ENCODE results near the gene KCNT2. TPM values are rescaled to one million over a fixed set of nuclear protein-coding genes. Genes with fewer than 3 reads are reported as not detected.

KCNT2 gene
- total and polyA plus RNA-seq, 2 of the 8 experiments (the other 6 are each of a cell fraction or from before 2014, with no cell fraction given) = 2.3 to 10.2 TPM

DNA sequence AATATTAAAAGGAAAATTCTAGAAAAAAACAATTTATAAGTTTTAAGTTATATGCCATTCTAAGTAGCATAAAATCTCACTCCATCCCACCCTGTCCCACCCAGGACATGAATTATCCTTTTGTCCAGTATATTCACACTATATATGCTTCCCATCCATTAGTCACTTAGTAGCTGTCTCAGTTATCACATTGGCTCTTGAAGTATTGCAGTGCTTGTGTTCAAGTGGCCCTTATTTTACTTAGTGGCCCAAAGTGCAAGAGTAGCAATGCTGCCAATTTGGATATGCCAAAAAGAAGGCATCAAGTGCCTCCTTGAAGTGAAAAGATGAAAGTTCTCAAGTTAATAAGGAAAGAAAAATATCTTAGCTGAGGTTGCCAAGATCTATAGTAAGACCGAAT lies 192.3 kb downstream of the KCNT2 start:
- WGBS, 2 experiments (ENCODE audit: extremely low coverage in 1 of 2, insufficient coverage in 1 of 2, insufficient read length in 1 of 2, insufficient replicate concordance in 2 of 2, low coverage in 1 of 2, low lambda C conversion rate in 2 of 2, missing lambda C conversion rate in 1 of 2) = 92% methylated on average over 1 of the region's 1 CpG; no CpG with 5 or more reads in 1 of the 2 experiments
- CTCF ChIA-PET (ENCODE audit: partially characterized antibody) = no interaction called here
- TF ChIP-seq, protein P1, sequence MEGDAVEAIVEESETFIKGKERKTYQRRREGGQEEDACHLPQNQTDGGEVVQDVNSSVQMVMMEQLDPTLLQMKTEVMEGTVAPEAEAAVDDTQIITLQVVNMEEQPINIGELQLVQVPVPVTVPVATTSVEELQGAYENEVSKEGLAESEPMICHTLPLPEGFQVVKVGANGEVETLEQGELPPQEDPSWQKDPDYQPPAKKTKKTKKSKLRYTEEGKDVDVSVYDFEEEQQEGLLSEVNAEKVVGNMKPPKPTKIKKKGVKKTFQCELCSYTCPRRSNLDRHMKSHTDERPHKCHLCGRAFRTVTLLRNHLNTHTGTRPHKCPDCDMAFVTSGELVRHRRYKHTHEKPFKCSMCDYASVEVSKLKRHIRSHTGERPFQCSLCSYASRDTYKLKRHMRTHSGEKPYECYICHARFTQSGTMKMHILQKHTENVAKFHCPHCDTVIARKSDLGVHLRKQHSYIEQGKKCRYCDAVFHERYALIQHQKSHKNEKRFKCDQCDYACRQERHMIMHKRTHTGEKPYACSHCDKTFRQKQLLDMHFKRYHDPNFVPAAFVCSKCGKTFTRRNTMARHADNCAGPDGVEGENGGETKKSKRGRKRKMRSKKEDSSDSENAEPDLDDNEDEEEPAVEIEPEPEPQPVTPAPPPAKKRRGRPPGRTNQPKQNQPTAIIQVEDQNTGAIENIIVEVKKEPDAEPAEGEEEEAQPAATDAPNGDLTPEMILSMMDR (IDR thresholded peaks at IDR 0.05; ENCODE audit: control extremely low read depth in 1 of 3, insufficient read depth in 1 of 3, low read depth in 1 of 3, low read length in 3 of 3) = no peak
- TF ChIP-seq RBBP5 (IDR thresholded peaks at IDR 0.05; ENCODE audit: borderline replicate concordance, low read depth, low read length) (no peak), EP300 (IDR thresholded peaks at IDR 0.05; ENCODE audit: borderline replicate concordance in 1 of 2, low read depth in 2 of 2, low read length in 2 of 2) (no peak), KDM1A (IDR thresholded peaks at IDR 0.05; ENCODE audit: borderline replicate concordance, low read length) (no peak), CEBPB (IDR thresholded peaks at IDR 0.05; ENCODE audit: low read depth, low read length) (no peak), MAFK (IDR thresholded peaks at IDR 0.05; ENCODE audit: low read depth, low read length) (no peak), BRCA1 (IDR thresholded peaks at IDR 0.05; ENCODE audit: low read depth, low read length) (no peak), RNF2 (IDR thresholded peaks at IDR 0.05; ENCODE audit: borderline replicate concordance, low read depth, low read length, missing control alignments, poor library complexity, severe bottlenecking) (no peak), TEAD4 (IDR thresholded peaks at IDR 0.05; ENCODE audit: low read depth, low read length) (no peak), GTF2F1 (IDR thresholded peaks at IDR 0.05; ENCODE audit: borderline replicate concordance, low read depth, low read length) (no peak), NRF1 (IDR thresholded peaks at IDR 0.05; ENCODE audit: low read depth, low read length) (no peak)

More for the DNA sequence above, 192.3 kb downstream of the KCNT2 start:
- H2BK120ac ChIP-seq (replicated peaks; ENCODE audit: low read depth, low read length) = no peak overlapping the region
- no peaks in the 10 kb centered on the region for H3K79me1 ChIP-seq (ENCODE audit: low read depth, low read length)
- no peak overlapping the region for H2AK5ac ChIP-seq (ENCODE audit: low read depth, low read length)
- H3K14ac ChIP-seq (ENCODE audit: insufficient read length) = no peak overlapping the region
- POLR2A ChIA-PET (ENCODE audit: partially characterized antibody) = no interaction called here
- no peak overlapping the region for H3K4ac ChIP-seq (replicated peaks; ENCODE audit: insufficient read length, low read depth, low read length)
- H3K23me2 ChIP-seq (ENCODE audit: low read depth, low read length) = no peaks in the 10 kb centered on the region; the same call in 1 of the 2 replicates
- H3K27me3 ChIP-seq (replicated peaks in 1 of 4; ENCODE audit: control insufficient read depth in 3 of 4, extremely low read depth in 1 of 4, insufficient read depth in 3 of 4, low read length in 3 of 4) = peaks cover 0 to 1% (median 0%) of the 10 kb centered on the region in 4 experiments; a peak in 1 of 7 replicates
- no peak overlapping the region for H2BK20ac ChIP-seq (ENCODE audit: low read length)
- no peaks in the 10 kb centered on the region for H3K79me2 ChIP-seq (ENCODE audit: control insufficient read depth in 1 of 2, insufficient read depth in 2 of 2, low read length in 2 of 2)
- H2BK15ac ChIP-seq (ENCODE audit: low read length) = no peak overlapping the region
- no peak overlapping the region for H3K4me3 ChIP-seq (ENCODE audit: extremely low read depth in 1 of 4, insufficient read depth in 2 of 4, low read depth in 3 of 4, low read length in 4 of 4)
- DNase-seq (ENCODE audit: low read depth in 1 of 2, low spot score in 2 of 2) (no peak), FAIRE-seq (no peak)
- no peak overlapping the region for H3K9ac ChIP-seq (replicated peaks in 1 of 4; ENCODE audit: extremely low read depth in 1 of 4, low read depth in 3 of 4, low read length in 3 of 4)
- H4K20me1 ChIP-seq (replicated peaks in 1 of 2; ENCODE audit: control insufficient read depth in 1 of 2, insufficient read depth in 2 of 2, low read length in 2 of 2) = no peaks in the 10 kb centered on the region
- H2BK5ac ChIP-seq (ENCODE audit: low read depth, low read length) = no peak overlapping the region
- H3K56ac ChIP-seq (replicated peaks; ENCODE audit: insufficient read length, low read depth, low read length) = no peak overlapping the region
- peaks cover 0 to 7% (median 1%) of the 10 kb centered on the region in 4 experiments; a peak in 2 of 8 replicates for H3K36me3 ChIP-seq (ENCODE audit: control insufficient read depth in 2 of 4, insufficient read depth in 4 of 4, low read length in 3 of 4)
- no peak overlapping the region for H4K91ac ChIP-seq (replicated peaks; ENCODE audit: insufficient read length, low read length)
- no peaks in the 10 kb centered on the region for H3K9me3 ChIP-seq (ENCODE audit: insufficient read depth in 2 of 2, low read depth in 1 of 2, low read length in 1 of 2)
- H3K27ac ChIP-seq (ENCODE audit: low read depth, low read length) = no peak overlapping the region
- H3K4me2 ChIP-seq (ENCODE audit: insufficient read depth in 1 of 2, low read depth in 2 of 2, low read length in 2 of 2) = no peak overlapping the region
- no peak overlapping the region for H3K18ac ChIP-seq (ENCODE audit: extremely low read depth, low read length)
- no peak overlapping the region for H2AFZ ChIP-seq (ENCODE audit: low read length)
- no peak overlapping the region for H4K8ac ChIP-seq (ENCODE audit: extremely low read depth, insufficient read depth, low read length)
- no peaks in the 10 kb centered on the region for H3K4me1 ChIP-seq (replicated peaks in 1 of 4; ENCODE audit: control insufficient read depth in 3 of 4, insufficient read depth in 4 of 4, low read length in 3 of 4)
- H3K23ac ChIP-seq (ENCODE audit: insufficient read length) = no peak overlapping the region
- H4K5ac ChIP-seq (ENCODE audit: insufficient read length, low read depth, low read length) = no peak overlapping the region
- H2BK12ac ChIP-seq (ENCODE audit: low read depth, low read length) = no peak overlapping the region

All from H1 (cell line).